H9 (cell line): Measurements from ENCODE around the gene GNAS. TPM values are rescaled to one million over a fixed set of nuclear protein-coding genes. Genes with fewer than 3 reads are reported as not detected.

Source experiments
- DNase-seq: peaks from one replicate; pipeline ENCODE4 v3.0.0-alpha.2; 2017
- H2AFZ ChIP-seq: one replicate; pipeline ENCODE4 v1.6.1; 2013; ENCODE audit warnings: mild to moderate bottlenecking, low read length, control low read depth, moderate library complexity
- H2AK5ac ChIP-seq: 2 replicates; pipeline ENCODE4 v1.6.1; 2013; ENCODE audit warnings: low read length, control low read depth, mixed read lengths; ENCODE audit not compliant: insufficient read length
- H2BK120ac ChIP-seq: one replicate; pipeline ENCODE4 v1.6.1; 2013; ENCODE audit warnings: low read depth, mild to moderate bottlenecking, low read length, control low read depth, inconsistent platforms; ENCODE audit not compliant: poor library complexity, severe bottlenecking
- H2BK12ac ChIP-seq: 2 replicates; pipeline ENCODE4 v1.6.1; 2013; ENCODE audit warnings: low read length, control low read depth, mixed read lengths, low read depth; ENCODE audit not compliant: insufficient read length
- H2BK15ac ChIP-seq: 2 replicates; pipeline ENCODE4 v1.6.1; 2013; ENCODE audit warnings: low read depth, low read length, control low read depth
- H2BK20ac ChIP-seq: one replicate; pipeline ENCODE4 v1.6.1; 2013; ENCODE audit warnings: low read depth, mild to moderate bottlenecking, low read length, control low read depth, inconsistent platforms; ENCODE audit not compliant: poor library complexity, severe bottlenecking
- H2BK5ac ChIP-seq: 2 replicates; pipeline ENCODE4 v1.6.1; 2013; ENCODE audit warnings: low read length, control low read depth, mixed read lengths; ENCODE audit not compliant: insufficient read length
- H3K14ac ChIP-seq: 2 replicates; pipeline ENCODE4 v1.6.1; 2013; ENCODE audit warnings: low read length, control low read depth; ENCODE audit not compliant: insufficient read depth
- H3K18ac ChIP-seq: 2 replicates; pipeline ENCODE4 v1.6.1; 2013; ENCODE audit warnings: low read depth, mild to moderate bottlenecking, mixed read lengths, low read length, control low read depth; ENCODE audit not compliant: insufficient read length
- H3K23ac ChIP-seq: 2 replicates; pipeline ENCODE4 v1.6.1; 2013; ENCODE audit warnings: low read length, control low read depth, mixed read lengths, low read depth; ENCODE audit not compliant: insufficient read length
- H3K23me2 ChIP-seq: 2 replicates; pipeline ENCODE4 v1.6.1; 2013; ENCODE audit warnings: low read depth, mild to moderate bottlenecking, mixed read lengths, low read length, control low read depth; ENCODE audit not compliant: insufficient read length, poor library complexity, severe bottlenecking
- H3K27ac ChIP-seq: 2 replicates; pipeline ENCODE4 v1.5.1; 2013; ENCODE audit warnings: low read length, control low read depth, mixed read lengths, low read depth; ENCODE audit not compliant: insufficient read length
- H3K27me3 ChIP-seq: 2 replicates; pipeline ENCODE4 v1.6.1; 2013; ENCODE audit warnings: low read length, control low read depth, inconsistent platforms; ENCODE audit not compliant: insufficient read depth
- H3K4ac ChIP-seq: 2 replicates; pipeline ENCODE4 v1.6.1; 2013; ENCODE audit warnings: low read depth, mild to moderate bottlenecking, control low read depth, inconsistent platforms, low read length, moderate library complexity
- H3K4me1 ChIP-seq: 2 replicates; pipeline ENCODE4 v1.6.1; 2013; ENCODE audit warnings: low read length, control low read depth, inconsistent platforms; ENCODE audit not compliant: insufficient read depth
- H3K4me2 ChIP-seq: 2 replicates; pipeline ENCODE4 v1.6.1; 2013; ENCODE audit warnings: low read length, control low read depth, mixed read lengths; ENCODE audit not compliant: insufficient read length, insufficient read depth
- H3K56ac ChIP-seq: 2 replicates; pipeline ENCODE4 v1.6.1; 2013; ENCODE audit warnings: low read depth, mild to moderate bottlenecking, mixed read lengths, low read length, control low read depth; ENCODE audit not compliant: insufficient read length
- H3K79me1 ChIP-seq: 2 replicates; pipeline ENCODE4 v1.6.1; 2013; ENCODE audit warnings: low read depth, mild to moderate bottlenecking, moderate library complexity, low read length, control low read depth, inconsistent platforms; ENCODE audit not compliant: insufficient read depth, poor library complexity, severe bottlenecking
- H3K79me2 ChIP-seq: 2 replicates; pipeline ENCODE4 v1.6.1; 2013; ENCODE audit warnings: low read length, control low read depth, inconsistent platforms; ENCODE audit not compliant: insufficient read depth
- H3K9ac ChIP-seq: 2 replicates; pipeline ENCODE4 v1.6.1; 2013; ENCODE audit warnings: low read length, control low read depth, mixed read lengths; ENCODE audit not compliant: insufficient read length; ENCODE audit errors: extremely low read depth
- H3K9me3 ChIP-seq: one replicate; pipeline ENCODE4 v1.6.1; 2013; ENCODE audit warnings: low read depth, low read length, inconsistent platforms; ENCODE audit not compliant: control insufficient read depth
- H3T11ph ChIP-seq: one replicate; pipeline ENCODE4 v1.6.1; 2013; ENCODE audit warnings: mild to moderate bottlenecking, low read length, control low read depth, inconsistent platforms
- H4K20me1 ChIP-seq: one replicate; pipeline ENCODE4 v1.6.1; 2013; ENCODE audit not compliant: control insufficient read depth, insufficient read length, insufficient read depth
- H4K5ac ChIP-seq: 2 replicates; pipeline ENCODE4 v1.6.1; 2013; ENCODE audit warnings: low read depth, mild to moderate bottlenecking, mixed read lengths, low read length, control low read depth; ENCODE audit not compliant: insufficient read length
- H4K8ac ChIP-seq: replicated peaks from 2 replicates; pipeline ENCODE4 v1.6.1; 2013; ENCODE audit warnings: low read length, control low read depth, mixed read lengths, low read depth; ENCODE audit not compliant: insufficient read length
- H4K91ac ChIP-seq: 2 replicates; pipeline ENCODE4 v1.6.1; 2013; ENCODE audit warnings: low read depth, mild to moderate bottlenecking, moderate library complexity, mixed read lengths, low read length, control low read depth; ENCODE audit not compliant: insufficient read length
- H3K27ac Mint-ChIP-seq, 3 experiments: 2 replicates in 2 of 3; 3 replicates in 1 of 3; pipeline ENCODE4 v1.8.0; 2020 to 2021; ENCODE audit warnings: mixed read lengths in 3 of 3, mild to moderate bottlenecking in 1 of 3, moderate library complexity in 1 of 3
- H3K27me3 Mint-ChIP-seq: 2 replicates; pipeline ENCODE4 v1.8.0; 2021; ENCODE audit warnings: low read depth, mild to moderate bottlenecking, moderate library complexity, mixed read lengths
- H3K36me3 Mint-ChIP-seq, 3 experiments: 2 replicates in 2 of 3; 3 replicates in 1 of 3; pipeline ENCODE4 v1.8.0; 2020 to 2021; ENCODE audit warnings: low read depth in 3 of 3, mixed read lengths in 3 of 3; ENCODE audit not compliant: insufficient read depth in 1 of 3
- H3K4me1 Mint-ChIP-seq, 2 experiments: 2 replicates each; pipeline ENCODE4 v1.8.0; 2020; ENCODE audit warnings: mixed read lengths in 2 of 2
- H3K4me3 Mint-ChIP-seq, 2 experiments: 2 replicates in 1 of 2; 3 replicates in 1 of 2; pipeline ENCODE4 v1.8.0; 2020 to 2021; ENCODE audit warnings: mild to moderate bottlenecking in 2 of 2, mixed read lengths in 2 of 2, moderate library complexity in 1 of 2
- H3K9me3 Mint-ChIP-seq, 2 experiments: 2 replicates in 1 of 2; 3 replicates in 1 of 2; pipeline ENCODE4 v1.8.0; 2020; ENCODE audit warnings: mild to moderate bottlenecking in 2 of 2, mixed read lengths in 2 of 2, moderate library complexity in 1 of 2
- WGBS: extraction: QIAGEN DNeasy Blood & Tissue Kit; methylation state at CpG from one replicate; pipeline ENCODE4 v1.1.7; 2013; ENCODE audit warnings: missing lambda C conversion rate, low lambda C conversion rate, mixed read lengths; ENCODE audit not compliant: insufficient read length; ENCODE audit errors: extremely low coverage; 5-methylcytosine and 5-hydroxymethylcytosine counted together
- total RNA-seq: library from RNA; stranded (reverse); gene quantifications from 2 replicates; pipeline ENCODE4 v1.2.1, GENCODE V29; 2021
- TF ChIP-seq, protein P1 (sequence below): fragments of 200-600 bp; sonication (generic); conservative IDR thresholded peaks from 3 replicates; pipeline ENCODE4 v1.8.0; 2021; ENCODE audit warnings: antibody characterized with exemption, mild to moderate bottlenecking

GNAS gene
- total RNA-seq, 1 experiment from 2014 or later, result 920 TPM

DNA sequence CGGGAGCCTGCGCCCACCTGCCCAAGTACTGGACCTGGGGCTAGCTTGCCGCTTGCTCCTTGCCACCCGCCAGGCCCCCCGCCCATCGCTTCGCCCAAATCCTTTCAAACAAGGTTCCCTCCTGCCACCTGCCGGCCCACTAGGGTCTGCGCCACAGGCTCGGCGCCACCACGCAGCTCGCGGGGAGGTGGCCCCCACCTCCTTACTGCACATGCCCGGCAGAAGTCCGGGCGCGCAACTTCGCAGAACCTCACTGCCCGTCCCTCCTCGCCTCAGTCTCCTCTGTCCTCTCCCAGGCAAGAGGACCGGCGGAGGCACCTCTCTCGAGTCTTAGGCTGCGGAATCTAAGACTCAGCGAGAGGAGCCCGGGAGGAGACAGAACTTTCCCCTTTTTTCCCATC, 13.0 kb upstream of the GNAS start:
- no CpG with 5 or more reads among the region's 27 CpGs for WGBS

More for the DNA sequence above, 13.0 kb upstream of the GNAS start:
- Histone ChIP-seq H3T11ph (no peak overlapping the region), H3K27me3 (peaks cover 17% of the 10 kb centered on the region; the same call in 1 of the 2 replicates), H3K79me2 (peaks cover 50% of the 10 kb centered on the region; the same call in 1 of the 2 replicates), H3K23ac (no peak overlapping the region), H2AK5ac (no peak overlapping the region), H2BK120ac (no peak overlapping the region), H3K56ac (no peak overlapping the region), H2BK5ac (no peak overlapping the region), H2AFZ (no peak overlapping the region), H2BK12ac (no peak overlapping the region), H2BK15ac (no peak overlapping the region), H3K23me2 (peaks cover 7% of the 10 kb centered on the region), H3K9me3 (no peaks in the 10 kb centered on the region), H3K9ac (no peak overlapping the region), H4K8ac (no peak overlapping the region), H3K79me1 (peaks cover 8% of the 10 kb centered on the region), H4K20me1 (no peaks in the 10 kb centered on the region), H3K14ac (no peak overlapping the region), H4K91ac (no peak overlapping the region), H2BK20ac (no peak overlapping the region), H4K5ac (no peak overlapping the region), H3K4me2 (peak overlapping the region; percentile 77), H3K4ac (no peak overlapping the region), H3K27ac (no peak overlapping the region), H3K4me1 (peaks cover 3% of the 10 kb centered on the region), H3K18ac (no peak overlapping the region)
- TF ChIP-seq, protein P1, sequence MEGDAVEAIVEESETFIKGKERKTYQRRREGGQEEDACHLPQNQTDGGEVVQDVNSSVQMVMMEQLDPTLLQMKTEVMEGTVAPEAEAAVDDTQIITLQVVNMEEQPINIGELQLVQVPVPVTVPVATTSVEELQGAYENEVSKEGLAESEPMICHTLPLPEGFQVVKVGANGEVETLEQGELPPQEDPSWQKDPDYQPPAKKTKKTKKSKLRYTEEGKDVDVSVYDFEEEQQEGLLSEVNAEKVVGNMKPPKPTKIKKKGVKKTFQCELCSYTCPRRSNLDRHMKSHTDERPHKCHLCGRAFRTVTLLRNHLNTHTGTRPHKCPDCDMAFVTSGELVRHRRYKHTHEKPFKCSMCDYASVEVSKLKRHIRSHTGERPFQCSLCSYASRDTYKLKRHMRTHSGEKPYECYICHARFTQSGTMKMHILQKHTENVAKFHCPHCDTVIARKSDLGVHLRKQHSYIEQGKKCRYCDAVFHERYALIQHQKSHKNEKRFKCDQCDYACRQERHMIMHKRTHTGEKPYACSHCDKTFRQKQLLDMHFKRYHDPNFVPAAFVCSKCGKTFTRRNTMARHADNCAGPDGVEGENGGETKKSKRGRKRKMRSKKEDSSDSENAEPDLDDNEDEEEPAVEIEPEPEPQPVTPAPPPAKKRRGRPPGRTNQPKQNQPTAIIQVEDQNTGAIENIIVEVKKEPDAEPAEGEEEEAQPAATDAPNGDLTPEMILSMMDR, result peak; percentile 68
- DNase-seq, result peak; percentile 76
- H3K9me3 Mint-ChIP-seq, result no peaks in the 10 kb centered on the region; a peak in 2 of 5 replicates
- peak overlapping the region; percentile 72 to 90 for H3K4me3 Mint-ChIP-seq
- H3K27me3 Mint-ChIP-seq, result peaks cover 41% of the 10 kb centered on the region
- H3K4me1 Mint-ChIP-seq, result peaks cover 38 to 52% of the 10 kb centered on the region in 2 experiments
- peak overlapping the region in 1 of 3 experiments; percentile 90; a peak in 2 of 7 replicates for H3K27ac Mint-ChIP-seq
- peaks cover 33 to 56% (median 51%) of the 10 kb centered on the region in 3 experiments for H3K36me3 Mint-ChIP-seq
